GM23338 (cell line): Measurements from ENCODE around the gene SCAMP1. TPM values are rescaled to one million over a fixed set of nuclear protein-coding genes. Genes with fewer than 3 reads are reported as not detected.

Experiments used
- CREB1 ChIP-seq: fragments of 250-450 bp; sonication (Bioruptor Pico); IDR thresholded peaks from 2 replicates; pipeline ENCODE4 v1.5.0; 2020; ENCODE audit warnings: low read depth, mild to moderate bottlenecking, moderate library complexity
- EZH2 ChIP-seq: fragments of 200-600 bp; sonication (generic); IDR thresholded peaks from one replicate; pipeline ENCODE4 v1.8.0; 2017; ENCODE audit warnings: antibody characterized with exemption, mild to moderate bottlenecking, low read depth; ENCODE audit not compliant: unreplicated experiment
- JUNB ChIP-seq: IDR thresholded peaks from one replicate; pipeline ENCODE4 v1.6.1; 2016; ENCODE audit warnings: antibody characterized with exemption; ENCODE audit not compliant: unreplicated experiment
- NANOG ChIP-seq: IDR thresholded peaks from 2 replicates; pipeline ENCODE4 v1.6.1; 2016; ENCODE audit warnings: antibody characterized with exemption, borderline replicate concordance
- POLR2AphosphoS5 ChIP-seq: IDR thresholded peaks from 2 replicates; pipeline ENCODE4 v1.6.1; 2016; ENCODE audit warnings: antibody characterized with exemption, low read depth
- STAT1 ChIP-seq: IDR thresholded peaks from one replicate; pipeline ENCODE4 v1.6.1; 2016; ENCODE audit warnings: antibody characterized with exemption; ENCODE audit not compliant: unreplicated experiment
- ZNF114 ChIP-seq: fragments of 250-450 bp; sonication (Bioruptor Pico); IDR thresholded peaks from 2 replicates; pipeline ENCODE4 v1.5.0; 2020; ENCODE audit warnings: mild to moderate bottlenecking, moderate library complexity
- polyA plus RNA-seq: library from polyadenylated mRNA; unstranded; fragments of >200 nt; fragmentation: Nextera tagmentation; extraction: Ambion mirVana; gene quantifications from 2 replicates; pipeline ENCODE4 v1.2.1, GENCODE V29; 2016
- total RNA-seq: library from RNA; depleted of rRNA; stranded (reverse); fragments of >200 nt; shearing (Covaris generic); gene quantifications from 2 replicates; pipeline ENCODE4 v1.2.3, GENCODE V29; 2014
- TF ChIP-seq, protein P1 (sequence below): fragments of 250-450 bp; sonication (Bioruptor Pico); IDR thresholded peaks from 2 replicates; pipeline ENCODE4 v1.5.0; 2020; ENCODE audit warnings: mild to moderate bottlenecking, moderate library complexity
- TF ChIP-seq, protein P2 (sequence below): IDR thresholded peaks from one replicate; pipeline ENCODE4 v1.6.1; 2018; ENCODE audit warnings: antibody characterized with exemption; ENCODE audit not compliant: unreplicated experiment
- TF ChIP-seq, protein P3 (sequence below), 2 experiments: fragments of 200-600 bp in 1 of 2; sonication (generic) in 1 of 2; conservative IDR thresholded peaks; 2 replicates each; pipeline versions ENCODE4 v1.5.1 to v1.6.1; 2016 to 2017; ENCODE audit warnings: antibody characterized with exemption in 2 of 2, low read depth in 2 of 2, mild to moderate bottlenecking in 2 of 2, moderate library complexity in 1 of 2
- TF ChIP-seq, protein P4 (sequence below): IDR thresholded peaks from 2 replicates; pipeline ENCODE4 v1.6.1; 2016; ENCODE audit warnings: antibody characterized with exemption

The SCAMP1 gene
- total and polyA plus RNA-seq, 2 experiments from 2014 or later = 26.8 to 53.9 TPM

DNA sequence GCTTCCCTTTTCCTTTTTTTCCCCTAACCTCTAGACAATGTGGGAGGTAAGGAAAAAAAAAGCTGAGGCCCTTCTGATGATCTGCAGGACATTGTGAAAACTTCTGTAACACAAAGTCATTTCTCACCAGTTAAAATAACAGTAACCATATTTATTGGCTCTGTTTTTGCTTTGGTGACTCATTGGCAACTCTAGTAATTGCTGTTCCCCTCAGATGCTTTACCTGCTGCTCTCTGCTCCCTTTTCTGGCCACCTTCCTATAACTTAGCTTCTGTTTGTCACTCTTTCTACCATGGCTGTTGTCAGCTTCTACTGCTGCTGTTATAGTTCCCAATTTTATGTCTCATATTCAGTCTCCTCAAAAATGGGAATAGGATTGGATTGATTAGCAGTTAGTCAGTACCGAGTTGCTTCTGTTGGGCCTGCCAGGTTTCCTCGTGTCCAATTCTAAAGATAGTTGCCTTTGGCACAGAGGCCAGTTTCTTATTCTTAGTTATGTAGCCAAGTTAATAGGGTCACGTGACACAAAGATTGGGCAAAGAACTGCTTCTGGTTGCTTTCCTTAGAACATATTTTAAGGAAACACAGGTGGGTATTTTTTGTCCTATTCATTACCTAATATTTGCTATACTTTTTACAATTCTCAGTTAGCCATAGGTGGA, 16.8 kb downstream of the SCAMP1 start (continued):
- TF ChIP-seq, protein P1, sequence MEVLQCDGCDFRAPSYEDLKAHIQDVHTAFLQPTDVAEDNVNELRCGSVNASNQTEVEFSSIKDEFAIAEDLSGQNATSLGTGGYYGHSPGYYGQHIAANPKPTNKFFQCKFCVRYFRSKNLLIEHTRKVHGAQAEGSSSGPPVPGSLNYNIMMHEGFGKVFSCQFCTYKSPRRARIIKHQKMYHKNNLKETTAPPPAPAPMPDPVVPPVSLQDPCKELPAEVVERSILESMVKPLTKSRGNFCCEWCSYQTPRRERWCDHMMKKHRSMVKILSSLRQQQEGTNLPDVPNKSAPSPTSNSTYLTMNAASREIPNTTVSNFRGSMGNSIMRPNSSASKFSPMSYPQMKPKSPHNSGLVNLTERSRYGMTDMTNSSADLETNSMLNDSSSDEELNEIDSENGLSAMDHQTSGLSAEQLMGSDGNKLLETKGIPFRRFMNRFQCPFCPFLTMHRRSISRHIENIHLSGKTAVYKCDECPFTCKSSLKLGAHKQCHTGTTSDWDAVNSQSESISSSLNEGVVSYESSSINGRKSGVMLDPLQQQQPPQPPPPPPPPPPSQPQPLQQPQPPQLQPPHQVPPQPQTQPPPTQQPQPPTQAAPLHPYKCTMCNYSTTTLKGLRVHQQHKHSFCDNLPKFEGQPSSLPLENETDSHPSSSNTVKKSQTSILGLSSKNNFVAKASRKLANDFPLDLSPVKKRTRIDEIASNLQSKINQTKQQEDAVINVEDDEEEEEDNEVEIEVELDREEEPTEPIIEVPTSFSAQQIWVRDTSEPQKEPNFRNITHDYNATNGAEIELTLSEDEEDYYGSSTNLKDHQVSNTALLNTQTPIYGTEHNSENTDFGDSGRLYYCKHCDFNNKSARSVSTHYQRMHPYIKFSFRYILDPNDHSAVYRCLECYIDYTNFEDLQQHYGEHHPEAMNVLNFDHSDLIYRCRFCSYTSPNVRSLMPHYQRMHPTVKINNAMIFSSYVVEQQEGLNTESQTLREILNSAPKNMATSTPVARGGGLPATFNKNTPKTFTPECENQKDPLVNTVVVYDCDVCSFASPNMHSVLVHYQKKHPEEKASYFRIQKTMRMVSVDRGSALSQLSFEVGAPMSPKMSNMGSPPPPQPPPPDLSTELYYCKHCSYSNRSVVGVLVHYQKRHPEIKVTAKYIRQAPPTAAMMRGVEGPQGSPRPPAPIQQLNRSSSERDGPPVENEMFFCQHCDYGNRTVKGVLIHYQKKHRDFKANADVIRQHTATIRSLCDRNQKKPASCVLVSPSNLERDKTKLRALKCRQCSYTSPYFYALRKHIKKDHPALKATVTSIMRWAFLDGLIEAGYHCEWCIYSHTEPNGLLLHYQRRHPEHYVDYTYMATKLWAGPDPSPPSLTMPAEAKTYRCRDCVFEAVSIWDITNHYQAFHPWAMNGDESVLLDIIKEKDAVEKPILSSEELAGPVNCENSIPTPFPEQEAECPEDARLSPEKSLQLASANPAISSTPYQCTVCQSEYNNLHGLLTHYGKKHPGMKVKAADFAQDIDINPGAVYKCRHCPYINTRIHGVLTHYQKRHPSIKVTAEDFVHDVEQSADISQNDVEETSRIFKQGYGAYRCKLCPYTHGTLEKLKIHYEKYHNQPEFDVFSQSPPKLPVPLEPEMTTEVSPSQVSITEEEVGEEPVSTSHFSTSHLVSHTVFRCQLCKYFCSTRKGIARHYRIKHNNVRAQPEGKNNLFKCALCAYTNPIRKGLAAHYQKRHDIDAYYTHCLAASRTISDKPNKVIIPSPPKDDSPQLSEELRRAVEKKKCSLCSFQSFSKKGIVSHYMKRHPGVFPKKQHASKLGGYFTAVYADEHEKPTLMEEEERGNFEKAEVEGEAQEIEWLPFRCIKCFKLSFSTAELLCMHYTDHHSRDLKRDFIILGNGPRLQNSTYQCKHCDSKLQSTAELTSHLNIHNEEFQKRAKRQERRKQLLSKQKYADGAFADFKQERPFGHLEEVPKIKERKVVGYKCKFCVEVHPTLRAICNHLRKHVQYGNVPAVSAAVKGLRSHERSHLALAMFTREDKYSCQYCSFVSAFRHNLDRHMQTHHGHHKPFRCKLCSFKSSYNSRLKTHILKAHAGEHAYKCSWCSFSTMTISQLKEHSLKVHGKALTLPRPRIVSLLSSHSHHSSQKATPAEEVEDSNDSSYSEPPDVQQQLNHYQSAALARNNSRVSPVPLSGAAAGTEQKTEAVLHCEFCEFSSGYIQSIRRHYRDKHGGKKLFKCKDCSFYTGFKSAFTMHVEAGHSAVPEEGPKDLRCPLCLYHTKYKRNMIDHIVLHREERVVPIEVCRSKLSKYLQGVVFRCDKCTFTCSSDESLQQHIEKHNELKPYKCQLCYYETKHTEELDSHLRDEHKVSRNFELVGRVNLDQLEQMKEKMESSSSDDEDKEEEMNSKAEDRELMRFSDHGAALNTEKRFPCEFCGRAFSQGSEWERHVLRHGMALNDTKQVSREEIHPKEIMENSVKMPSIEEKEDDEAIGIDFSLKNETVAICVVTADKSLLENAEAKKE (CRISPR knock-in tag) = no peak
- TF ChIP-seq NANOG (no peak), POLR2AphosphoS5 (no peak), STAT1 (no peak), CREB1 (CRISPR knock-in tag) (no peak), EZH2 (no peak), ZNF114 (CRISPR knock-in tag) (no peak), JUNB (no peak)
- TF ChIP-seq, protein P2, sequence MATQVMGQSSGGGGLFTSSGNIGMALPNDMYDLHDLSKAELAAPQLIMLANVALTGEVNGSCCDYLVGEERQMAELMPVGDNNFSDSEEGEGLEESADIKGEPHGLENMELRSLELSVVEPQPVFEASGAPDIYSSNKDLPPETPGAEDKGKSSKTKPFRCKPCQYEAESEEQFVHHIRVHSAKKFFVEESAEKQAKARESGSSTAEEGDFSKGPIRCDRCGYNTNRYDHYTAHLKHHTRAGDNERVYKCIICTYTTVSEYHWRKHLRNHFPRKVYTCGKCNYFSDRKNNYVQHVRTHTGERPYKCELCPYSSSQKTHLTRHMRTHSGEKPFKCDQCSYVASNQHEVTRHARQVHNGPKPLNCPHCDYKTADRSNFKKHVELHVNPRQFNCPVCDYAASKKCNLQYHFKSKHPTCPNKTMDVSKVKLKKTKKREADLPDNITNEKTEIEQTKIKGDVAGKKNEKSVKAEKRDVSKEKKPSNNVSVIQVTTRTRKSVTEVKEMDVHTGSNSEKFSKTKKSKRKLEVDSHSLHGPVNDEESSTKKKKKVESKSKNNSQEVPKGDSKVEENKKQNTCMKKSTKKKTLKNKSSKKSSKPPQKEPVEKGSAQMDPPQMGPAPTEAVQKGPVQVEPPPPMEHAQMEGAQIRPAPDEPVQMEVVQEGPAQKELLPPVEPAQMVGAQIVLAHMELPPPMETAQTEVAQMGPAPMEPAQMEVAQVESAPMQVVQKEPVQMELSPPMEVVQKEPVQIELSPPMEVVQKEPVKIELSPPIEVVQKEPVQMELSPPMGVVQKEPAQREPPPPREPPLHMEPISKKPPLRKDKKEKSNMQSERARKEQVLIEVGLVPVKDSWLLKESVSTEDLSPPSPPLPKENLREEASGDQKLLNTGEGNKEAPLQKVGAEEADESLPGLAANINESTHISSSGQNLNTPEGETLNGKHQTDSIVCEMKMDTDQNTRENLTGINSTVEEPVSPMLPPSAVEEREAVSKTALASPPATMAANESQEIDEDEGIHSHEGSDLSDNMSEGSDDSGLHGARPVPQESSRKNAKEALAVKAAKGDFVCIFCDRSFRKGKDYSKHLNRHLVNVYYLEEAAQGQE = no peak
- TF ChIP-seq, protein P3, sequence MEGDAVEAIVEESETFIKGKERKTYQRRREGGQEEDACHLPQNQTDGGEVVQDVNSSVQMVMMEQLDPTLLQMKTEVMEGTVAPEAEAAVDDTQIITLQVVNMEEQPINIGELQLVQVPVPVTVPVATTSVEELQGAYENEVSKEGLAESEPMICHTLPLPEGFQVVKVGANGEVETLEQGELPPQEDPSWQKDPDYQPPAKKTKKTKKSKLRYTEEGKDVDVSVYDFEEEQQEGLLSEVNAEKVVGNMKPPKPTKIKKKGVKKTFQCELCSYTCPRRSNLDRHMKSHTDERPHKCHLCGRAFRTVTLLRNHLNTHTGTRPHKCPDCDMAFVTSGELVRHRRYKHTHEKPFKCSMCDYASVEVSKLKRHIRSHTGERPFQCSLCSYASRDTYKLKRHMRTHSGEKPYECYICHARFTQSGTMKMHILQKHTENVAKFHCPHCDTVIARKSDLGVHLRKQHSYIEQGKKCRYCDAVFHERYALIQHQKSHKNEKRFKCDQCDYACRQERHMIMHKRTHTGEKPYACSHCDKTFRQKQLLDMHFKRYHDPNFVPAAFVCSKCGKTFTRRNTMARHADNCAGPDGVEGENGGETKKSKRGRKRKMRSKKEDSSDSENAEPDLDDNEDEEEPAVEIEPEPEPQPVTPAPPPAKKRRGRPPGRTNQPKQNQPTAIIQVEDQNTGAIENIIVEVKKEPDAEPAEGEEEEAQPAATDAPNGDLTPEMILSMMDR (conservative IDR thresholded peaks at IDR 0.05; ENCODE audit: low read depth in 2 of 2) = no peak
- TF ChIP-seq, protein P4, sequence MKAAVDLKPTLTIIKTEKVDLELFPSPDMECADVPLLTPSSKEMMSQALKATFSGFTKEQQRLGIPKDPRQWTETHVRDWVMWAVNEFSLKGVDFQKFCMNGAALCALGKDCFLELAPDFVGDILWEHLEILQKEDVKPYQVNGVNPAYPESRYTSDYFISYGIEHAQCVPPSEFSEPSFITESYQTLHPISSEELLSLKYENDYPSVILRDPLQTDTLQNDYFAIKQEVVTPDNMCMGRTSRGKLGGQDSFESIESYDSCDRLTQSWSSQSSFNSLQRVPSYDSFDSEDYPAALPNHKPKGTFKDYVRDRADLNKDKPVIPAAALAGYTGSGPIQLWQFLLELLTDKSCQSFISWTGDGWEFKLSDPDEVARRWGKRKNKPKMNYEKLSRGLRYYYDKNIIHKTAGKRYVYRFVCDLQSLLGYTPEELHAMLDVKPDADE = no peak
